Frontal cortex (tissue), 4 donors: ENCODE results near the gene CABLES2. TPM values are rescaled to one million over a fixed set of nuclear protein-coding genes. Genes with fewer than 3 reads are reported as not detected.
A peak's percentile ranks its signal among the peaks of the same experiment; 100 is the strongest.

ENCODE experiments used
- DNase-seq, 2 donors: peaks; one replicate each; pipeline ENCODE4 v3.0.0; 2012; ENCODE audit warnings: low spot score in 2 of 2
- FAIRE-seq: peaks from 2 replicates; lab custom pipeline; 2012; peaks lifted over from hg19 to GRCh38; lab: Jason Lieb, UNC
- total RNA-seq: library from RNA; depleted of rRNA; stranded (reverse); fragments of >200 nt; gene quantifications from one replicate; pipeline ENCODE4 v1.2.3, GENCODE V29; 2014
- donor health status: control.
- donor health status: control.
- donor health status: control.

The CABLES2 gene, protein sequence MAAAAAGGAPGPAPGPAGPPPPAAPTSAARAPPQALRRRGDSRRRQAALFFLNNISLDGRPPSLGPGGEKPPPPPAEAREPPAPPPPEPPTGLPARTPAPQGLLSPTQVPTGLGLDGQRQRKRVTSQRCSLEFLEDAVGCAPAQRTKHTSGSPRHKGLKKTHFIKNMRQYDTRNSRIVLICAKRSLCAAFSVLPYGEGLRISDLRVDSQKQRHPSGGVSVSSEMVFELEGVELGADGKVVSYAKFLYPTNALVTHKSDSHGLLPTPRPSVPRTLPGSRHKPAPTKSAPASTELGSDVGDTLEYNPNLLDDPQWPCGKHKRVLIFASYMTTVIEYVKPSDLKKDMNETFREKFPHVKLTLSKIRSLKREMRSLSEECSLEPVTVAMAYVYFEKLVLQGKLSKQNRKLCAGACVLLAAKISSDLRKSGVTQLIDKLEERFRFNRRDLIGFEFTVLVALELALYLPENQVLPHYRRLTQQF
- 2.9 TPM for total RNA-seq

GRCh38 chr20:62407221-62407992 is at the start of gene CABLES2:
TSS of gene CABLES2 (minus strand) at chr20:62407285. CDS start at chr20:62407276, 9 bp downstream.
- DNase-seq (peak; percentile 98 to 99), FAIRE-seq (no peak)

DNA sequence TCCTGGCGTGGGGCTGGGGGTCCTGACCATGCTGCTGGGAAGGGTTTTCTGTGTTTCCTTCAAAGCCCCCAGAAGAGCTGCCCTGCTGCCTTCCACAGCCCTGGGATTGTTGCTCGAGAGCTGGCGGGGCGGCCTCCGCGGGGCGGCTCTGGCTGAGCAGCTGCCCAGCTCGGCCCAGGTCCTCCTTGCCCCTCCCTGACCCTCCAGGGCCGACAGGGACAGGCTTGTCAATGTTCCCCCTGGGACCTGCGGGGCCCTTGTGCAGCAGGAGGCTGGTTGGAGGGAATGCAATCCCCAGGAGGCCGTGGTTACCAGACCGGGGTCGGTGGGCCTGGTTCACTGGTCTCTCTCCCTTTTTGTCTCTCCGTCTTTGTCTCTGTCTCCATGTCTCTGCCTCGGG is 48.8 kb upstream of the CABLES2 start:
- DNase-seq (no peak), FAIRE-seq (no peak)

DNA sequence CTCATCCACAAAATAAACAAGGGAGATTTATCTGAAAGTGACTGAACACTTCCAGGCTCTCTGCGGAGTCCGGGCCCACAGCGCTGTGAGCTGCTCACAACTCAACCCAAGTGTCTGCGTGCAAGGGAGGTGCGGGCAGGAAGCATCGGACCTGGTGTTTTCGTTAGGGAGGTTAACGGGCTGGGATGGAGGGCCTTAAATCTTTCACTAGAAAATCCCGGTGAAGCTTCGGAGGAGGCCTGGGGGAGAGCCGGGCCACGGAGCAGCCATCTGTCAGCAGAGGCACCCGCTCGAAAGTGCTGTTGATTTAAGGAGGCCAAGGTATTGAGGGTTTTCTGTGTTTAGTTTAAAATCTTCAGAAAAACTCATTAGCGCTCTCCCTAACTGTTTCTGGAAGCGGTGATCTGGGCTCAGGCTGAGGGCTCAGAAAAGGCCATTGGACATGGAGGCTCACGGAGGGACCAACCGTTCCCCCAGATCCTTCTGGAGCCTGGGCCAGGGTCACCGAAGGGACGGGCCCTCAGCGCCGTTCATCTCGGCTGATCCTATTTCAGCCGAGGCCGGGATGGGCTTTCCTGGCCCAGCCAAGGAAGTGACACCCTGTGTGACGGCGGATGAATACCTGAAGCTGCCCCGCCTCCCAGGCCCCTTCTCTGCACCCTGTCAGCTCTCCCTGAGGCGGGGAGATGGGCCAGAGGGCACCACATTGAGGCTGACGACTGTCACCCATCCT is 48.0 kb upstream of the CABLES2 start:
- no peak for FAIRE-seq

GRCh38 chr20:62453186-62453808 is 46.2 kb upstream of the CABLES2 start:
- no peak for FAIRE-seq
- no peak for DNase-seq

More for the DNA sequence above, 48.0 kb upstream of the CABLES2 start:
- DNase-seq, result no peak

- DNase-seq (no peak), FAIRE-seq (no peak)
Observed at GRCh38 chr20:62452475-62453095, 45.5 kb upstream of the CABLES2 start.

- FAIRE-seq (no peak), DNase-seq (no peak)
Observed at GRCh38 chr20:62451970-62452369, 44.9 kb upstream of the CABLES2 start.

- FAIRE-seq (no peak), DNase-seq (no peak)
Observed at GRCh38 chr20:62451156-62451767, 44.2 kb upstream of the CABLES2 start.

DNA sequence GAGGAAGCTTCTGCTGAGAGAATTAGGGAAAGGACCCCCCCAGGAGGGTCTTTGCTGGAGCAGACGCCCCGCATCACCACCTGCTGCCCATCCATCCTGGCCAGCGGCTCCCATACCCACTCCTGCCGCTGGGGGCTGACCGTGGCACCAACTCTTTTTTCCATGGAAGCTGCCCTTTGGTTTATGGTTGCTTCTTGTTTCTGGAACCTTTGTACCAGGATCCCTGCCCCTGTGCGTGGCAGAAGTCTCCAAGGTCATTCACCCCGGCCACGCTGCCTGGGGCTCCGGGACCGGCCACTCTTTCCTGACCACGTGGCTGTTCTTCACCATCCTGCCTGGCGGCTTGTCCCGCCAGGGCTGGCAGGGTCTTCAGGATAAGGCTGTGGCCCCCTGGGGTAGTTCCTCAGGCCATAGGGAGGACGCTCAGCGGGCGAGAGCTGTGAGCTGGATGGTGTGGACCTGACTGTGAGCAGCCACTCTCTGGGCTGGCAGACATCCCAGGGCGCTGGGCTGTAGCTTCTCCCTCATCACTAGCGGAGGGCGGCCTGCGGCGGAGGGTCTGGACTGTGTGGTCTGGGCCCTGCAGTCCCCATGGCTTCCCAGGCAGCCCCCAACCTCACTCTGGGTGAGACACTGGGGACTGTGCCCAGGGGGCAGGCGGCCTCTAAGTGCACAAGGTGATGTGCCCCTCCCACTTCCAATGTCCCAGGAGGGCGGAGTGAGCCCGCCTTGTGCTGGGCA is 43.0 kb upstream of the CABLES2 start:
- no peak for DNase-seq
- no peak for FAIRE-seq

GRCh38 chr20:62448788-62449187 is 41.7 kb upstream of the CABLES2 start:
- DNase-seq (no peak), FAIRE-seq (no peak)

GRCh38 chr20:62448038-62448437 is 41.0 kb upstream of the CABLES2 start:
- DNase-seq (no peak), FAIRE-seq (no peak)

GRCh38 chr20:62446888-62447869 is 40.1 kb upstream of the CABLES2 start:
- no peak for DNase-seq
- FAIRE-seq, result no peak

GRCh38 chr20:62446481-62446880 is 39.4 kb upstream of the CABLES2 start:
- no peak for FAIRE-seq

GRCh38 chr20:62445553-62446340 is 38.7 kb upstream of the CABLES2 start:
- DNase-seq, result no peak
- FAIRE-seq, result no peak

More at GRCh38 chr20:62446481-62446880, 39.4 kb upstream of the CABLES2 start:
- DNase-seq, result no peak

DNA sequence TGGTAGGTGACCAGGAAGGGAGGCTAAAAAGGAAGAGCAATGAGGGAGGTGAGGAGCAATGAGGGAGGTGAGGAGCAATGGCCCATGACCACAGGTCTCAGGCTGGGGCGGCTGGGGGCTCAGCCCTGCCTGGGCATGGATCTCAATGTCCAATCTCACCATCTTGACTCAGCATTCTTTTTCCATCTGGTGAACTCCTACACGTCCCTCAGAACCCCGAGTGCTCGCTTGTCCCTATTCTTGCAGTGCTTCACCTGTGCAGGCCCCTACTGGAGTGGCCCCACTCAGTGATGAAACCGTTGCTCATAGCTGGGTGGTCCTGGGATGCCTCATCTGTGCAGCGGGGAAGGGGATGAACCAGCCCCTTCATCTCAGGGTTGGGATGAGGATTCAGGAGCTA is 37.2 kb upstream of the CABLES2 start:
- FAIRE-seq (no peak), DNase-seq (no peak)

DNA sequence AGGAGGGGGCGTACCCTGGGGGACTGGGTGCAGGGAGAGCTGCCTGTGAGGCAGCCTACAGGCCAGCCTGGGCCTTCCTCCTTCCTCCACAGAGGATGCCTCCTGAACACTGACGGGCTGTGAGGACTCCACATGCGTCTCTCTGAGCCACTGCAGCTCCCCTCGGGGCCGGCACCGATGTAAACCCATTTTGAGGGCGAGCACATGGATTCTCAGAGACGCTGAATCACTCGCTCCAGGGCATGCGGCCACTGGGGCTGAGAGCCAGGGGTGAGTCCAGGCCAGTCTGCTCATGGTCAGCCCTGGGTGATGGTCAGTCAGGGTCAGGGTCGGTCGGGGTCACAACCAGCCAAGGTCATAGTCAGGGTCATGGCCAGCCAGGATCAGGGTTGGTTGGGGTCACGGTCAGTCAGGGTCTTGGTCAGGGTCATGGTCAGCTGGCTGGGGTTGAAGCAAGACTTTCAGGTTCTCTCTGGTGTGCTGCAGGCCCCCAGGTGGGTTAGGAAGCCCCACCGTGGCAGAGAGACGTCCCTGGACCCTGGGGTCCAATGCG is 35.0 kb upstream of the CABLES2 start:
- DNase-seq, result no peak
- no peak for FAIRE-seq

DNA sequence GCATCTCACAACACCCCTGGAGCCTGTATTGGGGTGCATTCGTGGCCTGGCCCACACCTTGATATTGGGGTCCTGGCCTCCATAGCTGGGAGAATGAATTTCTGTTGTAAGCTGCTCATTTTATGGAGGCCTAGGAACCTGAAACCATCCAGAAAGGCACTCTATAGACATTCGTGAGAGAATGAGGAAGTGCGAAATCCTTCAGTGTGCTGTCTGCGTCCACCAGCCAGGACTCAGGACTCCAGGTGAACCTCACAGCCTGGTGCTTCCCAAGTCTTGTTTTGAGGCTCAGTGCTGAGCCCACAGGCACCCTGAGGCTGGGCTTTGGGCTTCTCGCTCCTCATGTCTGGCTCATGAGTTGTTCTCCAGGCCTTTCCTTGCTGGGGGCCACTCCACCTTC is 32.1 kb upstream of the CABLES2 start:
- FAIRE-seq (no peak), DNase-seq (no peak)
